Omental fat pad (tissue), 4 donors: ENCODE results near the gene KCTD4. TPM values are rescaled to one million over a fixed set of nuclear protein-coding genes. Genes with fewer than 3 reads are reported as not detected.

Experiments
- ATAC-seq: fragments of 150-250 bp; one replicate; pipeline ENCODE4 v1.9.1; 2016; ENCODE audit warnings: mild to moderate bottlenecking, moderate library complexity; ENCODE audit not compliant: low FRiP score
- DNase-seq: peaks from one replicate; pipeline ENCODE4 v3.0.0-alpha.2; 2019; ENCODE audit warnings: low spot score
- CTCF ChIP-seq, 3 donors: fragments of 450-650 bp; IDR thresholded peaks; one replicate each; pipeline ENCODE4 v1.5.1; 2016 to 2017; ENCODE audit warnings: antibody characterized with exemption in 3 of 3, mild to moderate bottlenecking in 3 of 3, moderate library complexity in 2 of 3
- total RNA-seq, 4 donors: library from RNA; depleted of rRNA; stranded (reverse); fragments of >200 nt; gene quantifications; one replicate each; pipeline ENCODE4 v1.1.0, GENCODE V29; 2016

The KCTD4 gene
- total RNA-seq, 4 donors from 2014 or later: not detected

- DNase-seq (no peak), ATAC-seq (no peak)
- no peak for TF ChIP-seq CTCF (IDR thresholded peaks at IDR 0.05)
Measured at GRCh38 chr13:45225370-45225769, 24.5 kb upstream of the KCTD4 start.

- DNase-seq: no peak
- no peak for TF ChIP-seq CTCF (IDR thresholded peaks at IDR 0.05)
- ATAC-seq: no peak
Measured at GRCh38 chr13:45224176-45224575, 23.3 kb upstream of the KCTD4 start.

- TF ChIP-seq CTCF (IDR thresholded peaks at IDR 0.05): no peak
- ATAC-seq (no peak), DNase-seq (no peak)
Measured at GRCh38 chr13:45222919-45223318, 22.1 kb upstream of the KCTD4 start.

GRCh38 chr13:45222516-45222915, 21.7 kb upstream of the KCTD4 start:
- DNase-seq (no peak), ATAC-seq (no peak)
- TF ChIP-seq CTCF (IDR thresholded peaks at IDR 0.05): no peak

GRCh38 chr13:45220403-45220802, 19.6 kb upstream of the KCTD4 start:
- no peak for ATAC-seq
- TF ChIP-seq CTCF (IDR thresholded peaks at IDR 0.05): no peak
- DNase-seq: no peak

- TF ChIP-seq CTCF (IDR thresholded peaks at IDR 0.05): no peak
- no peak for DNase-seq
- peak; percentile 84 for ATAC-seq
Measured at GRCh38 chr13:45219938-45220375, 19.1 kb upstream of the KCTD4 start.

- ATAC-seq (no peak), DNase-seq (no peak)
- TF ChIP-seq CTCF (IDR thresholded peaks at IDR 0.05): no peak
Measured at GRCh38 chr13:45219123-45219891, 18.5 kb upstream of the KCTD4 start.
